ENCODE results near the gene IQGAP2.

IQGAP2 gene

DNA sequence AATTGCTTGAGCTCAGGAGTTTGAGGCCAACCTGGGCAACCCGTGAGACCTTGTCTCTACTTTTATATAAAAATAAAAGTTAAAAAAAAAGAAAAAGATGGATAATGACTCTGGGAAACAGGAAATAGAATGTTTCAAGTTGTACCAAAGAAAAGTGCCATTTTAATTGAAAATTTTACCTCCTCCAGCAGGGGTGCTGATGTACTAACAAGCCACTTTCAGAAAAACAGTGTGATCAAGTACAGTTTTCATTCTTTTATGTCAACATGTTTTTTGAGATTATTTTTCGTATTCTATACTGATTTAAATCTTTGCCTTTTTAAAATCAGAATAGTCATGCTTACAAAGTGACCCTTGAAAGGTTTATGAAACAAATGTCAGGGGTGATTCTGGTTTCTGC lies 343.6 kb downstream of the IQGAP2 start (continued):
- TF ChIP-seq, protein P1, sequence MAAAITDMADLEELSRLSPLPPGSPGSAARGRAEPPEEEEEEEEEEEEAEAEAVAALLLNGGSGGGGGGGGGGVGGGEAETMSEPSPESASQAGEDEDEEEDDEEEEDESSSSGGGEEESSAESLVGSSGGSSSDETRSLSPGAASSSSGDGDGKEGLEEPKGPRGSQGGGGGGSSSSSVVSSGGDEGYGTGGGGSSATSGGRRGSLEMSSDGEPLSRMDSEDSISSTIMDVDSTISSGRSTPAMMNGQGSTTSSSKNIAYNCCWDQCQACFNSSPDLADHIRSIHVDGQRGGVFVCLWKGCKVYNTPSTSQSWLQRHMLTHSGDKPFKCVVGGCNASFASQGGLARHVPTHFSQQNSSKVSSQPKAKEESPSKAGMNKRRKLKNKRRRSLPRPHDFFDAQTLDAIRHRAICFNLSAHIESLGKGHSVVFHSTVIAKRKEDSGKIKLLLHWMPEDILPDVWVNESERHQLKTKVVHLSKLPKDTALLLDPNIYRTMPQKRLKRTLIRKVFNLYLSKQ (tag by site-specific recombination; IDR thresholded peaks at IDR 0.05; ENCODE audit: borderline replicate concordance), result no peak
- no peak for TF ChIP-seq ZNF248 (tag by site-specific recombination; IDR thresholded peaks at IDR 0.05)
- no peak for TF ChIP-seq GLI2 (tag by site-specific recombination; IDR thresholded peaks at IDR 0.05; ENCODE audit: borderline replicate concordance, low read depth)
- TF ChIP-seq FEZF1 (tag by site-specific recombination; IDR thresholded peaks at IDR 0.05), result no peak
- TF ChIP-seq ZNF146 (tag by site-specific recombination; IDR thresholded peaks at IDR 0.05), result no peak

GRCh38 chr5:76747706-76748105 lies 344.6 kb downstream of the IQGAP2 start:
- Histone ChIP-seq H3K4me3 (ENCODE audit: low read depth, low read length) (no peak overlapping the region), H3K9me3 (ENCODE audit: control insufficient read depth, insufficient read depth, low read depth, low read length) (no peaks in the 10 kb centered on the region), H3K27ac (ENCODE audit: extremely low read depth, low read depth, low read length) (no peak overlapping the region), H3K36me3 (ENCODE audit: control insufficient read depth in 2 of 2, insufficient read depth in 1 of 2, low read length in 2 of 2) (no peaks in the 10 kb centered on the region), H3K4me1 (ENCODE audit: control insufficient read depth, insufficient read depth, low read length) (no peaks in the 10 kb centered on the region)
- TF ChIP-seq ZNF274 (IDR thresholded peaks at IDR 0.05; ENCODE audit: low read length), result no peak
- no peak for TF ChIP-seq ZNF274 (tag by site-specific recombination; IDR thresholded peaks at IDR 0.05; ENCODE audit: borderline replicate concordance)
- TF ChIP-seq ZSCAN30 (tag by site-specific recombination; IDR thresholded peaks at IDR 0.05), result no peak
- TF ChIP-seq ZNF514 (tag by site-specific recombination; IDR thresholded peaks at IDR 0.05), result no peak
- no peak for TF ChIP-seq ZNF202 (tag by site-specific recombination; IDR thresholded peaks at IDR 0.05; ENCODE audit: borderline replicate concordance)
- TF ChIP-seq ZFP3 (tag by site-specific recombination; IDR thresholded peaks at IDR 0.05; ENCODE audit: low read depth), result no peak
- TF ChIP-seq, protein P2, sequence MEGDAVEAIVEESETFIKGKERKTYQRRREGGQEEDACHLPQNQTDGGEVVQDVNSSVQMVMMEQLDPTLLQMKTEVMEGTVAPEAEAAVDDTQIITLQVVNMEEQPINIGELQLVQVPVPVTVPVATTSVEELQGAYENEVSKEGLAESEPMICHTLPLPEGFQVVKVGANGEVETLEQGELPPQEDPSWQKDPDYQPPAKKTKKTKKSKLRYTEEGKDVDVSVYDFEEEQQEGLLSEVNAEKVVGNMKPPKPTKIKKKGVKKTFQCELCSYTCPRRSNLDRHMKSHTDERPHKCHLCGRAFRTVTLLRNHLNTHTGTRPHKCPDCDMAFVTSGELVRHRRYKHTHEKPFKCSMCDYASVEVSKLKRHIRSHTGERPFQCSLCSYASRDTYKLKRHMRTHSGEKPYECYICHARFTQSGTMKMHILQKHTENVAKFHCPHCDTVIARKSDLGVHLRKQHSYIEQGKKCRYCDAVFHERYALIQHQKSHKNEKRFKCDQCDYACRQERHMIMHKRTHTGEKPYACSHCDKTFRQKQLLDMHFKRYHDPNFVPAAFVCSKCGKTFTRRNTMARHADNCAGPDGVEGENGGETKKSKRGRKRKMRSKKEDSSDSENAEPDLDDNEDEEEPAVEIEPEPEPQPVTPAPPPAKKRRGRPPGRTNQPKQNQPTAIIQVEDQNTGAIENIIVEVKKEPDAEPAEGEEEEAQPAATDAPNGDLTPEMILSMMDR (tag by site-specific recombination; IDR thresholded peaks at IDR 0.05), result no peak
- TF ChIP-seq ZBTB17 (tag by site-specific recombination; IDR thresholded peaks at IDR 0.05), result no peak
- no peak for TF ChIP-seq ZNF302 (tag by site-specific recombination; IDR thresholded peaks at IDR 0.05; ENCODE audit: low read depth)
- no peak for TF ChIP-seq ZNF239 (tag by site-specific recombination; IDR thresholded peaks at IDR 0.05)
- TF ChIP-seq ZNF610 (tag by site-specific recombination; IDR thresholded peaks at IDR 0.05; ENCODE audit: borderline replicate concordance), result no peak
- no peak for TF ChIP-seq ZNF10 (tag by site-specific recombination; IDR thresholded peaks at IDR 0.05)
- CTCF ChIA-PET, result interaction anchor here (2.6 kb wide), 1 partner anchor 26 kb away, joined by 14 read pairs; no protein-coding TSS in a partner anchor
- POLR2A ChIA-PET, result no interaction called here

- peaks cover 5% of the 10 kb centered on the region for H3K4me1 ChIP-seq (ENCODE audit: control insufficient read depth, insufficient read depth, low read length)
- POLR2A ChIA-PET, result no interaction called here
- no peaks in the 10 kb centered on the region for H3K9me3 ChIP-seq (ENCODE audit: control insufficient read depth, insufficient read depth, low read depth, low read length)
- H3K36me3 ChIP-seq (ENCODE audit: control insufficient read depth in 2 of 2, insufficient read depth in 1 of 2, low read length in 2 of 2), result no peaks in the 10 kb centered on the region
- CTCF ChIA-PET, result no interaction called here
- TF ChIP-seq ZNF140 (tag by site-specific recombination; IDR thresholded peaks at IDR 0.05), result no peak
- no peak for TF ChIP-seq ZNF37A (tag by site-specific recombination; IDR thresholded peaks at IDR 0.05)
- TF ChIP-seq ZNF354C (tag by site-specific recombination; IDR thresholded peaks at IDR 0.05; ENCODE audit: borderline replicate concordance, low read depth), result no peak
- TF ChIP-seq ZFP41 (tag by site-specific recombination; IDR thresholded peaks at IDR 0.05; ENCODE audit: borderline replicate concordance), result no peak
- no peak for TF ChIP-seq ZBTB17 (tag by site-specific recombination; IDR thresholded peaks at IDR 0.05)
- TF ChIP-seq ZNF610 (tag by site-specific recombination; IDR thresholded peaks at IDR 0.05; ENCODE audit: borderline replicate concordance), result no peak
- TF ChIP-seq SALL2 (tag by site-specific recombination; IDR thresholded peaks at IDR 0.05; ENCODE audit: borderline replicate concordance), result no peak
- TF ChIP-seq ZNF350 (tag by site-specific recombination; IDR thresholded peaks at IDR 0.05), result no peak
- TF ChIP-seq ZNF174 (tag by site-specific recombination; IDR thresholded peaks at IDR 0.05), result no peak
- TF ChIP-seq, protein P3, sequence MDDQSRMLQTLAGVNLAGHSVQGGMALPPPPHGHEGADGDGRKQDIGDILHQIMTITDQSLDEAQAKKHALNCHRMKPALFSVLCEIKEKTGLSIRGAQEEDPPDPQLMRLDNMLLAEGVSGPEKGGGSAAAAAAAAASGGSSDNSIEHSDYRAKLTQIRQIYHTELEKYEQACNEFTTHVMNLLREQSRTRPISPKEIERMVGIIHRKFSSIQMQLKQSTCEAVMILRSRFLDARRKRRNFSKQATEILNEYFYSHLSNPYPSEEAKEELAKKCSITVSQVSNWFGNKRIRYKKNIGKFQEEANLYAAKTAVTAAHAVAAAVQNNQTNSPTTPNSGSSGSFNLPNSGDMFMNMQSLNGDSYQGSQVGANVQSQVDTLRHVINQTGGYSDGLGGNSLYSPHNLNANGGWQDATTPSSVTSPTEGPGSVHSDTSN (CRISPR knock-in tag; IDR thresholded peaks at IDR 0.05), result no peak
- TF ChIP-seq ZNF433 (tag by site-specific recombination; IDR thresholded peaks at IDR 0.05; ENCODE audit: low read depth), result no peak
- no peak for TF ChIP-seq EGR2 (tag by site-specific recombination; IDR thresholded peaks at IDR 0.05; ENCODE audit: low read depth)
- TF ChIP-seq, protein P4, sequence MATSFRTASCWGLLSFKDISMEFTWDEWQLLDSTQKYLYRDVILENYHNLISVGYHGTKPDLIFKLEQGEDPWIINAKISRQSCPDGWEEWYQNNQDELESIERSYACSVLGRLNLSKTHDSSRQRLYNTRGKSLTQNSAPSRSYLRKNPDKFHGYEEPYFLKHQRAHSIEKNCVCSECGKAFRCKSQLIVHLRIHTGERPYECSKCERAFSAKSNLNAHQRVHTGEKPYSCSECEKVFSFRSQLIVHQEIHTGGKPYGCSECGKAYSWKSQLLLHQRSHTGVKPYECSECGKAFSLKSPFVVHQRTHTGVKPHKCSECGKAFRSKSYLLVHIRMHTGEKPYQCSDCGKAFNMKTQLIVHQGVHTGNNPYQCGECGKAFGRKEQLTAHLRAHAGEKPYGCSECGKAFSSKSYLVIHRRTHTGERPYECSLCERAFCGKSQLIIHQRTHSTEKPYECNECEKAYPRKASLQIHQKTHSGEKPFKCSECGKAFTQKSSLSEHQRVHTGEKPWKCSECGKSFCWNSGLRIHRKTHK (tag by site-specific recombination; IDR thresholded peaks at IDR 0.05), result no peak
- TF ChIP-seq RBAK (tag by site-specific recombination; IDR thresholded peaks at IDR 0.05), result no peak
- no peak overlapping the region for H3K27ac ChIP-seq (ENCODE audit: extremely low read depth, low read depth, low read length)
- H3K4me3 ChIP-seq (ENCODE audit: low read depth, low read length), result no peak overlapping the region
Observed at GRCh38 chr5:76751291-76751690, 348.2 kb downstream of the IQGAP2 start.

Data from HEK293 (cell line).